ENCODE data around the gene CD9. TPM values are rescaled to one million over a fixed set of nuclear protein-coding genes. Genes with fewer than 3 reads are reported as not detected.

The CD9 gene
- total RNA-seq, 2 donors from 2014 or later: 249 to 300 TPM

DNA sequence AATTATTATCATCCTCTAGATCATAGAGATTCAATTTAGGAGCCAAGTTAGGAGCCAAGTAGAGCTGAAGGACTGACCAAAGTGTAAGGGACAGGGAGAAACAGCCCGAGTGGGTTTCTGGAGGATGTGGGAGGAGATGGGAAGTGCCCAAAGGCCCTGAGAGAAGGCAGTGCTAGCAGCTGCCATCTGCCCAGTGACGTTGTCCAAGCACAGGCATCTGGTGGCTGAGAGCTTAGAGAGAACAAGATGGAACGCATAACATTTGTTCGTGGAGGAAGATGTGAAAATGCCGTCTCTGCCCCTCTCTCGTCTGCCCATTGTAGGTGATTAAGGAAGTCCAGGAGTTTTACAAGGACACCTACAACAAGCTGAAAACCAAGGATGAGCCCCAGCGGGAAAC lies 34.7 kb downstream of the CD9 start:
- DNase-seq (ENCODE audit: low spot score) (no peak), ATAC-seq (ENCODE audit: insufficient number of reproducible peaks, low FRiP score, low read depth) (no peak)
- Histone ChIP-seq H3K27me3 (replicated peaks; ENCODE audit: insufficient read depth) (no peaks in the 10 kb centered on the region), H3K36me3 (peaks cover 36% of the 10 kb centered on the region), H3K27ac (no peak overlapping the region), H3K9me3 (no peaks in the 10 kb centered on the region), H3K4me3 (no peak overlapping the region), H3K4me1 (ENCODE audit: control insufficient read depth in 1 of 2, low read depth in 2 of 2) (peaks cover 38 to 48% of the 10 kb centered on the region in 2 donors)
- TF ChIP-seq, protein P1, sequence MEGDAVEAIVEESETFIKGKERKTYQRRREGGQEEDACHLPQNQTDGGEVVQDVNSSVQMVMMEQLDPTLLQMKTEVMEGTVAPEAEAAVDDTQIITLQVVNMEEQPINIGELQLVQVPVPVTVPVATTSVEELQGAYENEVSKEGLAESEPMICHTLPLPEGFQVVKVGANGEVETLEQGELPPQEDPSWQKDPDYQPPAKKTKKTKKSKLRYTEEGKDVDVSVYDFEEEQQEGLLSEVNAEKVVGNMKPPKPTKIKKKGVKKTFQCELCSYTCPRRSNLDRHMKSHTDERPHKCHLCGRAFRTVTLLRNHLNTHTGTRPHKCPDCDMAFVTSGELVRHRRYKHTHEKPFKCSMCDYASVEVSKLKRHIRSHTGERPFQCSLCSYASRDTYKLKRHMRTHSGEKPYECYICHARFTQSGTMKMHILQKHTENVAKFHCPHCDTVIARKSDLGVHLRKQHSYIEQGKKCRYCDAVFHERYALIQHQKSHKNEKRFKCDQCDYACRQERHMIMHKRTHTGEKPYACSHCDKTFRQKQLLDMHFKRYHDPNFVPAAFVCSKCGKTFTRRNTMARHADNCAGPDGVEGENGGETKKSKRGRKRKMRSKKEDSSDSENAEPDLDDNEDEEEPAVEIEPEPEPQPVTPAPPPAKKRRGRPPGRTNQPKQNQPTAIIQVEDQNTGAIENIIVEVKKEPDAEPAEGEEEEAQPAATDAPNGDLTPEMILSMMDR (IDR thresholded peaks at IDR 0.05): no peak

DNA sequence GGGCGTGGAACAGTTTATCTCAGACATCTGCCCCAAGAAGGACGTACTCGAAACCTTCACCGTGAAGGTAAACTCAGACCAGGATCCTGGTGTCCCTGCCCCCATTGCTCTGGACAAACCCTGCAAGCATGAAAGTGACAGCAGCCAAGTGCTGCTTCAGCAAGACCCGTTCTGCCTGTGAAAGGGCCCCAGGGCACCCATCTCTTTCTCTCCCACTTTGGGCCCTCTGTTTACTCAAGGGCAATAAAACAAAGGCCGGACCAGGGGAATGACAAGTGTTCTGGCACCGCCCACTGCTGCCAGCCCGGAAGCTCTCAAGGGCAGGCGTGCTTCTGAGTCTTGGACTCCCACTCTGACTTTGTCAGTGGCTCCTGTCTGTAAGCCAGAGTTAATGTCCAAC lies 35.3 kb downstream of the CD9 start:
- H3K27me3 ChIP-seq (replicated peaks; ENCODE audit: insufficient read depth): no peaks in the 10 kb centered on the region
- H3K4me3 ChIP-seq: no peak overlapping the region
- TF ChIP-seq, protein P1 (IDR thresholded peaks at IDR 0.05): no peak
- no peak overlapping the region for H3K27ac ChIP-seq
- no peaks in the 10 kb centered on the region for H3K9me3 ChIP-seq
- no peak for ATAC-seq (ENCODE audit: insufficient number of reproducible peaks, low FRiP score, low read depth)
- peaks cover 36% of the 10 kb centered on the region for H3K36me3 ChIP-seq
- no peak for DNase-seq (ENCODE audit: low spot score)
- peaks cover 33 to 42% of the 10 kb centered on the region in 2 donors for H3K4me1 ChIP-seq (ENCODE audit: control insufficient read depth in 1 of 2, low read depth in 2 of 2)

DNA sequence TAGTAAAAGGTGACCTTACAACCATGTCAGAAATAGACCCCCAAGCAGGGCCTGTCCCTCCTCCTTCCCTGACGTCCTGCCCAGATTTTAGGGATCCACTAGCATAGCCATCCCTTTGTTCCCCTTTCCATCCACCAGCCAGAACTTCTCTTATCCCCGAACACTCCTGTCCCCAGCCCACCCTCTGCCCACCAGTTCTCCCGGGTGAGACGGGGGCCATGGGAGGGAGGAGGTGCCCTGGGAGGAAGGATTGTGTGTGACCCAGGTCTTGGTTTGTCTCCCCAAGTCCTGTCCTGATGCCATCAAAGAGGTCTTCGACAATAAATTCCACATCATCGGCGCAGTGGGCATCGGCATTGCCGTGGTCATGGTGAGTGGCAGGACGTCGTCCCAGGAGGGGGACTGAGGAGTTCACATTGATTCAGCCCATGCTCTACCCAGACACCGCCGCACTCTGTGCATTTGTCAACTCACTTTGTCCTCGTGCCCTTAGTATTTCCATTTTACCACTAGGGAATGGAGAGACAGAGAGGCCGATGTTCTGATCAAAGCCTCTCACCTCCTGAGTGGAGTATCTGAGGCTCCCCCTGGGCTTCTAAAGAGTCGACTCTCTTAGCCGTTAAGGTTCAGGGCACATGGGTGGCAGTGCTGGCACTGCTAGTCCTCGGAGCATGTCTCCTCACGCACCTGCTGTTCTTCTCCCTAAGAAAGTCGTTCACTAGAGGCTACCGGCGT lies 35.9 kb downstream of the CD9 start:
- DNase-seq (ENCODE audit: low spot score): no peak
- no peaks in the 10 kb centered on the region for H3K9me3 ChIP-seq
- TF ChIP-seq, protein P1 (IDR thresholded peaks at IDR 0.05): no peak
- H3K4me3 ChIP-seq: no peak overlapping the region
- no peaks in the 10 kb centered on the region for H3K27me3 ChIP-seq (replicated peaks; ENCODE audit: insufficient read depth)
- no peak overlapping the region for H3K27ac ChIP-seq
- peaks cover 36% of the 10 kb centered on the region for H3K36me3 ChIP-seq
- peaks cover 27 to 37% of the 10 kb centered on the region in 2 donors for H3K4me1 ChIP-seq (ENCODE audit: control insufficient read depth in 1 of 2, low read depth in 2 of 2)
- no peak for ATAC-seq (ENCODE audit: insufficient number of reproducible peaks, low FRiP score, low read depth)

DNA sequence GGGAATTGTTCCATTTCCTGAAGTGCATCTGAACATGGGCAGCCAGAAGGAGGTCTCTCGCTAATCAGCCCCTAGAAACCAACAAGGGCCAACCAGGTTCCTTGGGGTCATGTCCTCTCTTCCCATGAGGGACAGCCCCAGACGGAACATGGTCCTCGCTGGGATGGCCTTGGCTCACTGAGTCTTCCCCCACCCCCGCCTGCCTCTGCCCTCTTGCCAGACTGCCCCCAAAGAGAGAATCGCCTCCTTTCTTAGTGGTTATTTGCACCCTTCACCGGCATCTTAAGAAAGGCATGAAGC lies 36.4 kb downstream of the CD9 start:
- H3K9me3 ChIP-seq: no peaks in the 10 kb centered on the region
- TF ChIP-seq, protein P1 (IDR thresholded peaks at IDR 0.05): no peak
- ATAC-seq (ENCODE audit: insufficient number of reproducible peaks, low FRiP score, low read depth) (no peak), DNase-seq (ENCODE audit: low spot score) (no peak)
- no peak overlapping the region for H3K27ac ChIP-seq
- peaks cover 22 to 36% of the 10 kb centered on the region in 2 donors for H3K4me1 ChIP-seq (ENCODE audit: control insufficient read depth in 1 of 2, low read depth in 2 of 2)
- H3K36me3 ChIP-seq: peaks cover 36% of the 10 kb centered on the region
- H3K4me3 ChIP-seq: no peak overlapping the region
- H3K27me3 ChIP-seq (replicated peaks; ENCODE audit: insufficient read depth): no peaks in the 10 kb centered on the region

DNA sequence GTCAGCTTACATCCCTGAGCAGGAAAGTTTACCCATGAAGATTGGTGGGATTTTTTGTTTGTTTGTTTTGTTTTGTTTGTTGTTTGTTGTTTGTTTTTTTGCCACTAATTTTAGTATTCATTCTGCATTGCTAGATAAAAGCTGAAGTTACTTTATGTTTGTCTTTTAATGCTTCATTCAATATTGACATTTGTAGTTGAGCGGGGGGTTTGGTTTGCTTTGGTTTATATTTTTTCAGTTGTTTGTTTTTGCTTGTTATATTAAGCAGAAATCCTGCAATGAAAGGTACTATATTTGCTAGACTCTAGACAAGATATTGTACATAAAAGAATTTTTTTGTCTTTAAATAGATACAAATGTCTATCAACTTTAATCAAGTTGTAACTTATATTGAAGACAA lies 37.6 kb downstream of the CD9 start:
- H3K9me3 ChIP-seq: no peaks in the 10 kb centered on the region
- ATAC-seq (ENCODE audit: insufficient number of reproducible peaks, low FRiP score, low read depth) (no peak), DNase-seq (ENCODE audit: low spot score) (no peak)
- TF ChIP-seq, protein P1 (IDR thresholded peaks at IDR 0.05): no peak
- H3K4me3 ChIP-seq: no peak overlapping the region
- H3K4me1 ChIP-seq (ENCODE audit: control insufficient read depth in 1 of 2, low read depth in 2 of 2): peaks cover 12 to 25% of the 10 kb centered on the region in 2 donors
- no peak overlapping the region for H3K27ac ChIP-seq
- H3K27me3 ChIP-seq (replicated peaks; ENCODE audit: insufficient read depth): no peaks in the 10 kb centered on the region
- peaks cover 36% of the 10 kb centered on the region for H3K36me3 ChIP-seq

Measured in thoracic aorta (tissue), 2 donors.